Measurements from ENCODE around the gene PRCD.
"Not testable (repeated sequence)": the region's sequence is repeated elsewhere in the genome, so short reads cannot be mapped to it uniquely, and the experiment has no call there.

Gene PRCD

GRCh38 chr17:76524598-76525512 lies 15.0 kb upstream of the PRCD start:
- peak overlapping the region; percentile 19 for H3K27ac ChIP-seq
- DNase-seq (ENCODE audit: low read depth, low spot score), result no peak

DNA sequence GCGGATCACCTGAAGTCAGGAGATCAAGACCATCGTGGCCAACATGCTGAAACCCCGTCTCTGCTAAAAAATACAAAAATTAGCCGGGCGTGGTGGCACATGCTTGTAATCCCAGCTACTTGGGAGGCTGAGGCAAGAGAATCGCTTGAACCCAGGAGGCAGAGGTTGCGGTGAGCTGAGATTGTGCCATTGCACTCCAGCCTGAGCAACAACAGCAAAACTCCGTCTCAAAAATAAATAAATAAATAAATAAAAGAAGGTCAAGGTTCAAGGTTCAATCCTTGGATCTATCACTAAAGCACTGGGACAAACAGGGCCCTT lies 14.4 kb upstream of the PRCD start:
- H3K27ac ChIP-seq; DNase-seq (ENCODE audit: low read depth, low spot score): not testable (repeated sequence)

DNA sequence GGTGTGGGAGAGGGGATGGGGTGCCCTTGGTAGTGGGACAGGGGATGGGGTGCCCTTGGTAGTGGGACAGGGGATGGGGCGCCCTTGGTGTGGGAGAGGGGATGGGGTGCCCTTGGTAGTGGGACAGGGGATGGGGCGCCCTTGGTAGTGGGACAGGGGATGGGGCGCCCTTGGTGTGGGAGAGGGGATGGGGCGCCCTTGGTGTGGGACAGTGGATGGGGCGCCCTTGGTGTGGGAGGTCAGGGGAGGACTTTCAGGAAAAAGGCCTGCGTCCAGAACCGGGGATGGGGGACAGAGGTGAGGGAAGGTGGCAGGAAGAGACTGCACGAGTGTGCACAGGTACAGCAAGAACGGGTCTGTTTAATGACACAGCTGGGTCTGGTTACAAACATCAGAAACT lies 12.8 kb upstream of the PRCD start:
- H3K27ac ChIP-seq; DNase-seq (ENCODE audit: low read depth, low spot score): not testable (repeated sequence)

- no peak for DNase-seq (ENCODE audit: low read depth, low spot score)
- no peak overlapping the region for H3K27ac ChIP-seq
Measured at GRCh38 chr17:76527430-76528111, 12.3 kb upstream of the PRCD start.

DNA sequence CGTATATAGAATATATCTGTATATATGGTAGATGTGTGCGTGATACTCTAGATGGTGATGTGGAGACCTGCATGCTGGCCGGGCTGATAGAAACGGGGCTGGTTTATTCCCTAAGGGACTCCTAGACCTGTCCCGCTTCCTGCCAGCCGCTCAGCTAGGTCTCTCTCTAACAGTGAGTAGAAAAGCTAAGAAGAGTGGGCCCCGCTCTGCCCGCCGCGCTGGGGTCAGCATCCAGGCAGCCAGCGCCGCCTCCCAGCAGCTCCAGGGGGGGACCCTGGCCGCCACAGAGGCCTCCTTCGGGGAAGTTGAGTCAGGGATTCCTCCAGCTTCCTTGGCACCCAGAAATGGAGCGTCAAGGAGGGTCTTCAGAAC lies 11.7 kb upstream of the PRCD start:
- H3K27ac ChIP-seq, result no peak overlapping the region
- DNase-seq (ENCODE audit: low read depth, low spot score), result no peak

GRCh38 chr17:76528528-76529223 lies 11.2 kb upstream of the PRCD start:
- H3K27ac ChIP-seq, result peak overlapping the region; percentile 88
- DNase-seq (ENCODE audit: low read depth, low spot score), result no peak

GRCh38 chr17:76529224-76530094 lies 10.4 kb upstream of the PRCD start:
- H3K27ac ChIP-seq, result peak overlapping the region; percentile 88
- no peak for DNase-seq (ENCODE audit: low read depth, low spot score)

- DNase-seq (ENCODE audit: low read depth, low spot score), result no peak
- H3K27ac ChIP-seq, result peak overlapping the region; percentile 88
Measured at GRCh38 chr17:76530095-76530723, 9.6 kb upstream of the PRCD start.

GRCh38 chr17:76530811-76531485 lies 8.9 kb upstream of the PRCD start:
- DNase-seq (ENCODE audit: low read depth, low spot score), result no peak
- H3K27ac ChIP-seq, result peak overlapping the region; percentile 88

- peak overlapping the region; percentile 88 for H3K27ac ChIP-seq
- no peak for DNase-seq (ENCODE audit: low read depth, low spot score)
Measured at GRCh38 chr17:76531486-76532038, 8.3 kb upstream of the PRCD start.

GRCh38 chr17:76532072-76532651 lies 7.7 kb upstream of the PRCD start:
- H3K27ac ChIP-seq, result peak overlapping the region; percentile 88
- peak; percentile 50 for DNase-seq (ENCODE audit: low read depth, low spot score)

- H3K27ac ChIP-seq, result peak overlapping the region; percentile 88
- not testable (repeated sequence) for DNase-seq (ENCODE audit: low read depth, low spot score)
Measured at GRCh38 chr17:76533640-76534359, 6.0 kb upstream of the PRCD start.

- no peak for DNase-seq (ENCODE audit: low read depth, low spot score)
- peak overlapping the region; percentile 24 for H3K27ac ChIP-seq
Measured at GRCh38 chr17:76534831-76535732, 4.8 kb upstream of the PRCD start.

- DNase-seq (ENCODE audit: low read depth, low spot score), result no peak
- H3K27ac ChIP-seq, result no peak overlapping the region
Measured at GRCh38 chr17:76535788-76536510, 3.9 kb upstream of the PRCD start.

DNA sequence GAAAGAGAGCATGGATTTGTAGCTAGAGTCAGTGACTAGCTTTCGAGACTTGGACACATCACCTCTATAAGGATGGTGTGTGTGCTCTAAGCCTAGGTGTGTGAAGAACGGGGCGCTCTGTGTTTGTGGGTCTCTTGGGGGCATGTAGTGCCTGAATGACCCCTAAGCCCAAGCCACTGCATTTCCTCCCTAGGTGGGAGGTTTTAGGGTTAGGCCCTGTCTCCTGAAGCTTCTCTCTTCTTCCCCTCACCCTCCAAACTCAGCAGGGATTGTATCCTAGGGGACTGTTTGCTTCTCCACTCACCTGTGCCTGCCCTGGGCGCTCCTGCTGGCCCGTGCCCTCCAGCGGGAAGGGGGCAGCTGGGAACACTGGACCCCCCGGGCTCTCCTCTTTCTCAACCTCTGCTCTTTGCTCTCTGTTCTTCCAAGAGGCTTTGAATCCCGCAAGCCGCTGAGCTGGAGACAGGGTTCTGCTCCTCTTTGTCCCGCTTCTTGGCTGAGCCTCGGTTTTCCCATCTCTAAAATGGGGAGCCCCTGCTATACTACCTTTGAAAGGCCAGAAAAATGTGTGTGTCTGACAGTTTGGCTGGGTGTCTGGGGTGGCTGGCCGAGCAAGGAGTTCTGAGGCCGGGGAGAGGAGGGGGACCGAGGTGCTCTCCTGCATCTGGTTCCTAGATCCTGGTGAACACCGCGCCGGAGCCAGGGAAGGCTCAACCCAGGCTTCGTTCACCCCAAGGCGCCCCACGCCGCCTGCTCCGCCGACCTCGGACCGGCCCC lies 3.1 kb upstream of the PRCD start:
- no peak for DNase-seq (ENCODE audit: low read depth, low spot score)
- H3K27ac ChIP-seq, result no peak overlapping the region

DNA sequence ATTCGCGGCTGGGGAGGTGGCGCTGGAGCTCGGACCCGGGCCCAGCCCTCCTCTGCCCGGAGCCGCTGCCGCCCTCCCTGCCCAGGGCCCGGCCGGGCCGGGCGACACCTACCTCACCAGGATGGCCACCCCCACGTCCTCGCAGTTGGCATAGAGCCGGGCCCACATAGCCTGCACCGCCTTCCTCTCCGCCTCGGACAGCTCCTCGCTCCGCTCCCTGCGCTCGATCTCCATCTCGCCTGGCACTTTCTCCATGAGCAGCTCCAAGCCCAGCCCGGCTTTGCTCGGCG lies 2.6 kb upstream of the PRCD start:
- DNase-seq (ENCODE audit: low read depth, low spot score), result no peak
- H3K27ac ChIP-seq, result no peak overlapping the region
